Sigmoid colon (tissue), 7 donors: ENCODE results near the gene DTX1. TPM values are rescaled to one million over a fixed set of nuclear protein-coding genes. Genes with fewer than 3 reads are reported as not detected.
A peak's percentile ranks its signal among the peaks of the same experiment; 100 is the strongest.

Source experiments
- DNase-seq: peaks from one replicate; pipeline ENCODE4 v3.0.0-alpha.2; 2019
- H3K27ac ChIP-seq, 4 donors: fragments of 200-600 bp; sonication (generic); one replicate each; pipeline ENCODE4 v1.5.1; 2016 to 2019; ENCODE audit warnings: mild to moderate bottlenecking in 1 of 4
- H3K27me3 ChIP-seq, 3 donors: fragments of 200-600 bp; sonication (generic); one replicate each; pipeline ENCODE4 v1.5.1; 2019; ENCODE audit warnings: mild to moderate bottlenecking in 1 of 3
- H3K36me3 ChIP-seq, 4 donors: fragments of 200-600 bp; sonication (generic); one replicate each; pipeline ENCODE4 v1.5.1; 2016 to 2019
- H3K4me1 ChIP-seq, 4 donors: fragments of 200-600 bp; sonication (generic); one replicate each; pipeline ENCODE4 v1.5.1; 2017 to 2019
- H3K4me3 ChIP-seq, 4 donors: fragments of 200-600 bp; sonication (generic); one replicate each; pipeline ENCODE4 v1.5.1; 2017 to 2019; ENCODE audit warnings: mild to moderate bottlenecking in 2 of 4, moderate library complexity in 1 of 4
- H3K9me3 ChIP-seq, 4 donors: fragments of 200-600 bp in 3 of 4; sonication (generic) in 3 of 4; one replicate each; pipeline versions ENCODE4 v1.5.1 to v1.6.1; 2013 to 2019
- EP300 ChIP-seq, 4 donors: sonication (generic); formaldehyde crosslinking; IDR thresholded peaks; one replicate each; pipeline ENCODE4 v1.6.1; 2017; ENCODE audit warnings: antibody characterized with exemption in 4 of 4
- POLR2A ChIP-seq, 2 donors: fragments of 450-650 bp; IDR thresholded peaks; one replicate each; pipeline ENCODE4 v1.6.1; 2016; ENCODE audit warnings: antibody characterized with exemption in 2 of 2, mild to moderate bottlenecking in 2 of 2, moderate library complexity in 2 of 2
- POLR2AphosphoS5 ChIP-seq, 4 donors: sonication (generic); formaldehyde crosslinking; IDR thresholded peaks; one replicate each; pipeline ENCODE4 v1.6.1; 2017; ENCODE audit warnings: antibody characterized with exemption in 4 of 4
- WGBS, 2 donors: extraction: QIAGEN DNeasy Blood & Tissue Kit; methylation state at CpG; one replicate each; pipeline ENCODE4 v1.1.7; 2013; 5-methylcytosine and 5-hydroxymethylcytosine counted together
- intact Hi-C: fragments of 100-400 bp; cut with DNase I; formaldehyde crosslinking; loops from one replicate; pipeline ENCODE4 v1.15.1; 2023
- polyA plus RNA-seq, 3 donors: library from polyadenylated mRNA; stranded (reverse); fragments of 200-250 nt; gene quantifications; one replicate each; pipeline ENCODE4 v1.2.3, GENCODE V29; 2013
- total RNA-seq, 4 donors: library from RNA; depleted of rRNA; stranded (reverse); fragments of >200 nt; gene quantifications; one replicate each; pipeline ENCODE4 v1.1.0, GENCODE V29; 2016
- TF ChIP-seq, protein P1 (sequence below), 4 experiments: fragments of 450-650 bp in 3 of 4; fragments of 200-600 bp in 1 of 4; IDR thresholded peaks; one replicate each; pipeline ENCODE4 v1.5.1; 2016 to 2019; ENCODE audit warnings: antibody characterized with exemption in 4 of 4, mild to moderate bottlenecking in 3 of 4, moderate library complexity in 2 of 4
- donor health status: healthy with polysubstance abuse.
- donor health status: Bipolar disorder and iron deficiency.
- donor health status: healthy.

Gene DTX1
- total and polyA plus RNA-seq, 7 donors, result 1.2 to 15.8 (median 3.0) TPM

DNA sequence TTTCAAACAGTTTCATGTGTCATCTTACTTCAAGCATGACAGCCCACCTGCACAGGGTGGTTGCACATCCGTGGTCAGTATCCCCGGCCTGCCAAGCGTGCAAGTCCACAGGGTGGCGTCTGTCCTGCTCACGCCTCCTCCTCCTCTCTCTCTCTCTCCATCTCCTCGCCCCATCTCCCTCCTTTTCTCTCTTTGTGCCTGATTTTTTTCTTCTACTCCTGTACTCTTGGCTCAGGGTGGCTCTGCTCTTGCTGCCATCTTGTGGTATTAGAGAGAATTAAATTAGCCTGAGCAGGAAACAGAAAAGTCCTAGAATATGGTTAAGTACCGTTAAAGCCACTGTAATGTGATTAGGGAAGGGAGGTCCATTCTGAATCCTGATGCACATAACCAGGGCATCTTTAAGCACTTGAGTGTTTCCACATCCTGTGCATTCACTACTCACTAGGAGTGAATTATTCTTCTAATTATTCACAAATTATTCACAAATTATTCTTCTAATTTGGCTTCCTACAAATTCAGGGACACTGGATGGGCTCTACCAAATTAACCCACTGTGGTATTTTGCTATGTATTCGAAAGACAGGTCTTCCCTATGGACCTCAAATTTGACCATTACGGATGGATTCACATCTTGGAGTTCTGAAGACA lies 25.5 kb upstream of the DTX1 start:
- intact Hi-C loops, result no loop called here
- DNase-seq, result no peak
- no peaks in the 10 kb centered on the region for H3K9me3 ChIP-seq
- peaks cover 0 to 9% (median 0%) of the 10 kb centered on the region in 3 donors for H3K27me3 ChIP-seq
- H3K4me3 ChIP-seq, result no peak overlapping the region
- WGBS, 2 donors, result 15 to 18% methylated on average over 9 of the region's 9 CpGs
- TF ChIP-seq POLR2A (IDR thresholded peaks at IDR 0.05), result no peak
- TF ChIP-seq, protein P1, sequence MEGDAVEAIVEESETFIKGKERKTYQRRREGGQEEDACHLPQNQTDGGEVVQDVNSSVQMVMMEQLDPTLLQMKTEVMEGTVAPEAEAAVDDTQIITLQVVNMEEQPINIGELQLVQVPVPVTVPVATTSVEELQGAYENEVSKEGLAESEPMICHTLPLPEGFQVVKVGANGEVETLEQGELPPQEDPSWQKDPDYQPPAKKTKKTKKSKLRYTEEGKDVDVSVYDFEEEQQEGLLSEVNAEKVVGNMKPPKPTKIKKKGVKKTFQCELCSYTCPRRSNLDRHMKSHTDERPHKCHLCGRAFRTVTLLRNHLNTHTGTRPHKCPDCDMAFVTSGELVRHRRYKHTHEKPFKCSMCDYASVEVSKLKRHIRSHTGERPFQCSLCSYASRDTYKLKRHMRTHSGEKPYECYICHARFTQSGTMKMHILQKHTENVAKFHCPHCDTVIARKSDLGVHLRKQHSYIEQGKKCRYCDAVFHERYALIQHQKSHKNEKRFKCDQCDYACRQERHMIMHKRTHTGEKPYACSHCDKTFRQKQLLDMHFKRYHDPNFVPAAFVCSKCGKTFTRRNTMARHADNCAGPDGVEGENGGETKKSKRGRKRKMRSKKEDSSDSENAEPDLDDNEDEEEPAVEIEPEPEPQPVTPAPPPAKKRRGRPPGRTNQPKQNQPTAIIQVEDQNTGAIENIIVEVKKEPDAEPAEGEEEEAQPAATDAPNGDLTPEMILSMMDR (IDR thresholded peaks at IDR 0.05), result peak in 3 of 4 experiments; percentile 60 to 77 (median 64)
- no peak for TF ChIP-seq EP300 (IDR thresholded peaks at IDR 0.05)
- TF ChIP-seq POLR2AphosphoS5 (IDR thresholded peaks at IDR 0.05), result no peak
- peaks cover 0 to 4% (median 0%) of the 10 kb centered on the region in 4 donors for H3K4me1 ChIP-seq
- H3K27ac ChIP-seq, result no peak overlapping the region
- H3K36me3 ChIP-seq, result no peaks in the 10 kb centered on the region

DNA sequence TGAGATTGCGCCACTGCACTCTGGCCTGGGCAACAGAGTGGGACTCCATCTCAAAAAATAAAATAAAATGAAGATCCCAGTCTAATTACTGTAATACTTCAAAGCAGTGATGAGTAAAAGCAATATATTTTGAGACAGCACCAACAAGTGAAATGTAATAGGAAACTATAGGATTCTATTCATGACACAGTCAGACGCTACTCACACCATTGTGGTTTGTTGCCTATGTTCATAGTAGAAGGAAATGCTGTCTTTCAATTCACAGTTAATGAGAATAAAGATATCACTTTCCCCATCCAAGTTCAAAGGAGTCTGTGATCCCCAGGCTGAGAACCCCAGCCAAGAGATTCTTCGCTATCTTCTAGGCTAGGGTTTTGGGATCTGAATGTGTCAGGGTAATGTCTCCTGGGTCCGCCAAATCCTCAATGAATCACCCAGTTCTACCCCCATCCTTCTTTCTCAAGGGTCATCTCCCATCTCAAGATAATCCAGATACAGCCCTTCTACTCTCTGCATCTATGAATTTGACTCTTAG lies 16.6 kb upstream of the DTX1 start:
- Histone ChIP-seq H3K27me3 (peaks cover 0 to 20% (median 0%) of the 10 kb centered on the region in 3 donors), H3K4me1 (no peaks in the 10 kb centered on the region), H3K27ac (peak overlapping the region in 1 of 4 donors; percentile 60), H3K4me3 (no peak overlapping the region), H3K9me3 (no peaks in the 10 kb centered on the region), H3K36me3 (no peaks in the 10 kb centered on the region)
- no peak for TF ChIP-seq POLR2A (IDR thresholded peaks at IDR 0.05)
- TF ChIP-seq, protein P1 (IDR thresholded peaks at IDR 0.05), result no peak
- TF ChIP-seq EP300 (IDR thresholded peaks at IDR 0.05), result no peak
- TF ChIP-seq POLR2AphosphoS5 (IDR thresholded peaks at IDR 0.05), result no peak
- DNase-seq, result no peak
- intact Hi-C loops, result no loop called here
- 64 to 79% methylated on average over 4 of the region's 4 CpGs for WGBS, 2 donors

DNA sequence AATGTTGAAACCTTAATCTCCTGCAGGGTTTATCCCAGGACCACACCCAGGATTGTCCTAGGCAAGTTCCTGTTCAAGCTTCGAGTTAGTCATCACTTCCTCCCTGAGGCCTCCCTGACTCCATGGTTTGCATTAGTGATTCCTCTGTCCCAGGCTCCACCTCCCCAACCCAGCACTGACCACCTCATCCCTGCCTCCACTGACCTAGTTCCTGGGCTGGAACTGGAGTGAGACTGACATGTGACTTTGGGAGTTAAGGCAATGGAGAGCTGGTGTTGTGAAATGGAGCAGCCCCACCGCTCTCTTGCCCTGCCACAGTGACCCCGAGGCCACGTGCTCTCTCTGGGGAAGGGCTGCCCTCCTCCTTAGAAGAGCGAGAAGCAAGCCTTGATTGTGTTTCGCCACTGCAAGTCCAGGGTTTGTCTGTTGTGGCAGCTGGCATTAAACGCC lies 15.8 kb upstream of the DTX1 start:
- Histone ChIP-seq H3K27me3 (peaks cover 0 to 20% (median 0%) of the 10 kb centered on the region in 3 donors), H3K36me3 (no peaks in the 10 kb centered on the region), H3K4me3 (no peak overlapping the region), H3K4me1 (no peaks in the 10 kb centered on the region), H3K27ac (peak overlapping the region in 1 of 4 donors; percentile 60), H3K9me3 (no peaks in the 10 kb centered on the region)
- intact Hi-C loops, result no loop called here
- 63 to 71% methylated on average over 7 of the region's 7 CpGs for WGBS, 2 donors
- peak; percentile 85 for DNase-seq
- TF ChIP-seq POLR2AphosphoS5 (IDR thresholded peaks at IDR 0.05) (peak in 1 of 4 donors; percentile 43), POLR2A (IDR thresholded peaks at IDR 0.05) (no peak)

DNA sequence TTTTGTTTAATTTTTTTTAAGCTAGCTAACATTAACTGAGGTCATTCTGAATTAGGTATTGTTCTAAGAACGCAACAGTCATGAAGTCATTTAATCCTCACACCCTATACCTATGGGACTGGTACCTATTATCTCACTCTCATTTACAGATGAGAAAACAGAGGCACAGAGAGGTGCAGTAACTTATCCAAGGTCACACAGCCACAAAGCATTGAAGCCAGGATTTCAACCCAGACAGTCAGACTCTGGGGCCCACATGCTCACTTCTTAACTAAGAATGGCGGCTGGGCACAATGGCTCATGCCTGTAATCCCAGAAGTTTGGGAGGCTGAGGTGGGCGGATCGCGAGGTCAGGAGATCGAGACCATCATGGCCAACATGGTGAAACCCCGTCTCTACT lies 15.0 kb upstream of the DTX1 start:
- H3K27me3 ChIP-seq, result peaks cover 0 to 20% (median 0%) of the 10 kb centered on the region in 3 donors
- intact Hi-C loops, result no loop called here
- WGBS, 2 donors, result 94 to 96% methylated on average over 7 of the region's 7 CpGs

DNA sequence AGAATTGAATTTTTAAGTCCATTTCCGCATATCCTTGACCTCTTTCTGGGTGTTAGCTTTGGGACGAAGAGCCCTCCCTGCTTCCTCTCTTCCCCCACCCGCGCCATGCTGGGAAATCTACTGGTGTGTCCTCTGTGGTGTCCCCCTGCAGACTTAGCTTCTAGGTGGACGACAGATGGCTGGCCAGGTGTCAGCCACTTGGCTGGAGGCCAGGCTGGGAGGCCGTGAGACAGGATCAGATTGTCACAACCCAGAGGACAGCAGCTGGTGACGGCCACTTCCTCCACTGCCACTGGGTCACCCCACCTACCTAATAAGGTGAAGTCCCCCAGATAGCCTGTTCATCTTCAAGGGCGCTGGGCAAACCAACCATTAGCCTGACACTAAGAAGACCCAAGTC lies 13.3 kb upstream of the DTX1 start:
- no peak for TF ChIP-seq EP300 (IDR thresholded peaks at IDR 0.05)
- no peak for TF ChIP-seq POLR2AphosphoS5 (IDR thresholded peaks at IDR 0.05)
- TF ChIP-seq, protein P1 (IDR thresholded peaks at IDR 0.05), result no peak
- TF ChIP-seq POLR2A (IDR thresholded peaks at IDR 0.05), result no peak
- no peak overlapping the region for H3K4me3 ChIP-seq
- no peaks in the 10 kb centered on the region for H3K36me3 ChIP-seq
- 66 to 76% methylated on average over 8 of the region's 8 CpGs for WGBS, 2 donors
- no peak for DNase-seq
- peaks cover 0 to 23% (median 0%) of the 10 kb centered on the region in 3 donors for H3K27me3 ChIP-seq
- no peaks in the 10 kb centered on the region for H3K4me1 ChIP-seq
- H3K9me3 ChIP-seq, result no peaks in the 10 kb centered on the region
- intact Hi-C loops, result no loop called here
- no peak overlapping the region for H3K27ac ChIP-seq

More for the DNA sequence above, 15.0 kb upstream of the DTX1 start:
- Histone ChIP-seq H3K4me3 (no peak overlapping the region), H3K4me1 (no peaks in the 10 kb centered on the region), H3K27ac (peak overlapping the region in 1 of 4 donors; percentile 15), H3K36me3 (no peaks in the 10 kb centered on the region), H3K9me3 (no peaks in the 10 kb centered on the region)
- DNase-seq, result no peak
- TF ChIP-seq POLR2A (IDR thresholded peaks at IDR 0.05) (no peak), POLR2AphosphoS5 (IDR thresholded peaks at IDR 0.05) (no peak), EP300 (IDR thresholded peaks at IDR 0.05) (no peak)
- TF ChIP-seq, protein P1 (IDR thresholded peaks at IDR 0.05), result no peak
